Activated CD8-positive, alpha-beta memory T cell treated with anti-CD3 and anti-CD28 coated beads, Interleukin-2, amount 50 U/mL, for 1 hour (primary cell): Measurements from ENCODE around the gene C2CD3.

Experiments used
- DNase-seq: peaks from one replicate; pipeline ENCODE4 v3.0.0-alpha.2; 2020; ENCODE audit errors: extremely low read depth

The C2CD3 gene

DNA sequence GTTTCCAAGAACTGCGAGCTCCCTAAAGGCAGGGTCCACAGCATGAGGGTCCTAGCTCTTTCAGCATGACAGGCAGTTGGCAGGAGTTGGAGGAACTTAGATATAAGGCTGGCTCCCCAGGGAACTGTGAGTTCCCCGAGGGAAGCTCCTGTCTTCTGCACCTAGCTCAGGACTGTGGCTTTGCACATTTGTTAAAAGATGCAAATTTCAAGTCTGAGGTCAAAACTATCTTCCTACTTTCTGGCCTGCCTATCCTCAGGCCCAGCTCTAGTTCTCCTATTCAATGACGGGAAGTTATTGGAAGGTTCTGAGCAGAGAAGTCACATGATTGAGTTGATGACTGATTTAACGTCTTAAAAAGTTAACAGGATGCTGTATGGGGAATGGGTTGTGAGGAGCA, 150.3 kb downstream of the C2CD3 start:
- DNase-seq, result no peak

DNA sequence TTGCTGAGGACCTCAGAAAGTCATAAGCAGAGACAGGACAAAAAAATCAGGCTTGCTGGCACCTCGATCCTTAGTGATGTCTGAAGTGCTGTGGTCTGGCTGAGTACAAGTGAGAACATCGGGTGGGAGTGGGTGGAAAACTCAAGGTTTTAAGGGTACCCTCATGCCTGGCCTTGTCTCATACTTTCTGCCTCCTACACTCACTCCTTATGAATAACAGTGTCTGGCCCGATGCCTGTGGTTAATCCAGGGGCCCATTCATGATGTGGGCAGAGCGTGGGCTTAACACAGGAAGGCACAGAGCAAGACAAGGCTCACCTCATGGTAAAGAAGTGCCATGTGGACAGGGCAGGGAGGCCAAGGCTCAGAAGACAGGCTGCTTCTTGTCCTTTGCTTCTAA, 150.9 kb downstream of the C2CD3 start:
- DNase-seq, result no peak

DNA sequence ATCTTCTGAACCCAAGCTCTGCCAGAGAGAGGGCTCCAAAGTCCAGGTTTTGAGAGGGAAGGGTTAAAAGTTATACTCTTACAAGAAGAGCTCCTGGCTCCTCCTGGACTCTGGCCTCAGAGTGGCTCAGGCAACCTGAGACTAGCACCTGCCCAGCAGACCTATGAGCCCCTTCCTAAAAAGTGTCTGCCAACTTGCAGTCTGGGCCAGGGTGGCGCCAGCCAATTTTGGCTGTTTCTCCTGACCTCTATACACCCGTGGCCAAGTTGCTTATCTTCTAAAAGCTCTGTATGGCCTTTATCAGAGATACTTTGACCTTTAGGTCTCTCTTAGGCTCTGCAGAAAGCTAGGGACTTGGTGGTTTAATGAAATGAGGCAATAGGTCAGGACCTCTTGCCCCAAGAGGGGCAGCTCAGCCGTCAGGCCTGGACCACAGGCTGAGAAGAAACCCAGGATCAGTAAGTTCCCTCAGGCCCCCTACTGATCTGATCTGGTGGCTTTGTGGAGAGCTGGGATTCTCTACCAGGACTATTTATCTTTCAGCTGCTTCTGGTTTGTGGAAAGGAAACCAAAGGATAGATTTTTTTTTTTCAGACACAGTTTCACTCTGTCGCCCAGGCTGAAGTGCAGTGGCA, 151.6 kb downstream of the C2CD3 start:
- DNase-seq, result no peak

DNA sequence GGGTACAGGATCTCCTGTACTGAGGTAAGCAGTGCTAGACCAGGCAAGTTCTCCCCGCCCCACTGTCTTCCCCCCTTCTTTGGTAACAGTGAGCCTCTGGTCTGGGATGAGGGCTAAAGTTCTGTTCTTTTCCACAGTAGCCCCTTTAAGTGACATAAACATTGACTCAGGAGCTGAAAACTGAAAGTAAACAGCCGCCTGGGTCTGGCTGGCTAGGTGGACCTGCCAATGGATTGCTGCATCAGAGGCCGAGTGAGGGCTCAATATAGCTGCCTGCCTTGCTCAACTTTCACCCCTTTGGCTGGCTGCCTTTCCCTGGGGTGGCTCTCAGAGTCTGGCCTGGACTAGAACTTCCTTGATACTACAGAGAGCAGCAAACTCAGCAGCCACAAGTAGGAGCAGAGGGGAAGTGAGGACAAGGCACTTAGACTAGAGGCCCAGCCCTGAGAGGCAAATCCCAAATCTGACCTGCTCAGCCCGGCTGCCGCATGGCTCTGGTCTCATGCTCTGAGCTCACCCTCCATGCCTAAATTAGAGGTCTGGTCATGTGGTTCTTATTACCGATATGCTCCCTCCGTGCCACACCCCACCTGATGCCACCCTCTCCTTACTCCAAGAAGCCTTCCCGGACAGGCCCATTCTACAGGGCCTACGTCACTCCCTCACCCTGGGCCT, 152.3 kb downstream of the C2CD3 start:
- no peak for DNase-seq

DNA sequence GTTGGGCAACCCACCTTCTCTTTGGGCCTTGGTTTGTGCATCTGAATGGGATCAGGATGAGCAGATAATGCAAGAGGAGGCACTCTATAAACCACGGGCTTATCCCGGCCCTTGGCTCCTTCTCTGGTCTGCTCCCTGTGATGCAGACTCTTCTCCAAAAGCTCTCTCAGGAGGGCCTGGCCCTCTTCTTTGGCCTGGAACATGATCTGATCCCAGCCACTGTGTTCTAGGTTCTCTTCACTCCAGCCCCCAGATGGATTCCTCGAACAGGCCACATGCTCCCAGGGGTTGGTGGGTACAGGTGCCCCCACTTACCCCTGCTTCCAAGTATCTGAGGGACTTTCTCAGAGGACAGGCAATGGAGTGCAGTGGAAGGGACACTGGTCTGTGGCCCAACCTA, 153.2 kb downstream of the C2CD3 start:
- DNase-seq, result no peak

DNA sequence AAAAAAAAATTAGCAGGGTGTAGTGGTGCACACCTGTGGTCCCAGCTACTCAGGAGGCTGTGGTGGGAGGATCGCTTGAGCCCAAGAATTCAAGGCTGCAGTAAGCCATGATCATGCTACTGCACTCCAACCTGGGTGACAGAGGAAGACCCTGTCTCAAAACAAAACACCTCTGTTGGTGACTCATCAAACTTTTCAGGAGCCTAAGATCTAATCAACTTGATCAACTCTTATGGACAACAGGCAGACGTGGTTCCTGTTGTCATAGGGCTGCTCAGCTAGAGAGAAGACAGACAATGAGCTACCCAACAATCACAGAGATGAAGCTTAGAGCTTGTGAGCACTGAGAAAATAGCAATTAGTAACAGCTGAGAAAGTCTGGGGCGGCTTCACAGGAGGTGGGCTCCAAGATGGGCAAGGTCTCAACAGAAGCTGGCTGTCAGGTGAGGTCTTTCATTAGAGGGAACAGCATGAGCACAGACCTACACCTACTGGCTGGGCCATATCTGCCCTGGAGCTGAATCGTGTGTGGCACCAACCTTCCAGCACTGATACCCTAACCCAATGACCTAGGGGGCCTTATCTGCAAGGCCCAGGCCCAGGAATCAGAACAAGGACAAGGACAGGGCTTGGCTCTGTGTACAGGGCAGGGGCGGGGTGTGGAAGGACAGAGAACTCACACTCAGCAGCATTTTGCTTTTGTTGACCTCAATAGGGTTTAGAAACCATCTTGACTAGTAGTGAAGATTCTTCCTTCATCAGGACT, 154.7 kb downstream of the C2CD3 start:
- no peak for DNase-seq

DNA sequence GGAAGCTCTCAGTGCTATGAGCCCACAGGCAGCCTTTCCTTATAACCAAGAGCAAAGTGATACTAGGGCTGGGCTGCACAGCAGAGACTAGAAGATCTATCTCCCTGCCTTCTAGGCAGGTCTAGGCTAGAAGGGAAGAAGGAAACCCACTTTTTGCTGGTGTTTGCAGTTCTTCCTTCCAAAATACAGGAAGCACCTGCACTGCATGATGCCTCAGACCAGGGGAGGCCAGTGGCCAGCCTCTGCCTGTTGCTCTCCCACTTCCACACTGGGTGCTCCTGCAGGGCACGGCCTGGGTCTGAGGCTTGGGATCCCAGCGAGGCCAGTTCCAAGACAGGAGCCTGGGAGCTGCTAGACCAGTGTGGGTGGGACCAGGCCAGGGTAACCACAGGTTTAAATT, 155.9 kb downstream of the C2CD3 start:
- no peak for DNase-seq

DNA sequence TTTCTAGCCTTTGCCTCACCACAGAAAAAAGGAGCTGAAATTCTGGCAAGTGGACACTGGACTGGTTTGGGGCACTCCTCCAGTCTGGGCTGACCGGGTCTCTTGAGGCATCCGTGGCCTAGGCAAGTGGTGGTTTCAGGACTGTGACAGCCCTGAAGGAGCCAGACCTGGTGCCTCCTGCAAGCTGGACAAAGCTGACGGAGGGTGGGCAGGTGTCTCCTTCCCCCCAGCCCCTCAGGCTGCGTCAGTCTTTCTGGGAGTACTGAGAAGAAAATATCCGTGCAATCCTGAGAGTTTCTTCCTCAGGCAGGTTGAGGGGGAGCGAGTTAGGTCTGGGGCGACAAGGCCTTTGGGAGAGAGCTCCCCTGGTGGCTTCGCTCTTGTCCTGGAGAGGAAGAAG, 157.7 kb downstream of the C2CD3 start:
- DNase-seq, result no peak

DNA sequence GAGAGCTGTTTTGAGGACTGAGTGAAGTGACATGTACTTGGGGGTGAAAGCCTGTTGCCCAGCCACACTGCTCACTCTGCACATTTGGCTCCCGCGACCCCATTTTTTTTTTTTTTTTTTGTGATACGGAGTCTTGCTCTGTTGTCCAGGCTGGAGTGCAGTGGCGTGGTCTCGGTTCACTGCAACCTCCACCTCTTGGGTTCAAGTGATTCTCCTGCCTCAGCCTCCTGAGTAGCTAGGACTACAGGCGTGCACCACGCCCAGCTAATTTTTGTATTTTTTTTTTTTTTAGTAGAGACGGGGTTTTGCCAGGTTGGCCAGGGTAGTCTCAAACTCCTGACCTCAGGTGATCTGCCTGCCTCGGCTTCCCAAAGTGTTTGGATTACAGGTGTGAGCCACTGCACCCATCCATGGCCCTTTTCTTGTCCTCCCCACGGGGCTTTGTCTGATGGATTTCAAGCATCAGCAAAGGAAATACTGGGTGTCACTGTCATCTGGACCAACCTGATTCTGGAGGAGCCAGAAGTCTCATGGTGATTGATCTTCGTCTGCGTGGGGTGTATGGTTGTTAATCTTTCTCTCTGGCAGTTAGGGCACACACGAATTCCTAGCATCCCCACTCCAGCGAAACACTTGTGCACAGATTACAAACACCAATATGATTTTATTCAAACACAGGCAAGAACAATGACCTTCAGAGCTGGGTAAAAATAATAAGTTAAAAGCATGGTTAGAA, 158.6 kb downstream of the C2CD3 start:
- DNase-seq, result no peak

DNA sequence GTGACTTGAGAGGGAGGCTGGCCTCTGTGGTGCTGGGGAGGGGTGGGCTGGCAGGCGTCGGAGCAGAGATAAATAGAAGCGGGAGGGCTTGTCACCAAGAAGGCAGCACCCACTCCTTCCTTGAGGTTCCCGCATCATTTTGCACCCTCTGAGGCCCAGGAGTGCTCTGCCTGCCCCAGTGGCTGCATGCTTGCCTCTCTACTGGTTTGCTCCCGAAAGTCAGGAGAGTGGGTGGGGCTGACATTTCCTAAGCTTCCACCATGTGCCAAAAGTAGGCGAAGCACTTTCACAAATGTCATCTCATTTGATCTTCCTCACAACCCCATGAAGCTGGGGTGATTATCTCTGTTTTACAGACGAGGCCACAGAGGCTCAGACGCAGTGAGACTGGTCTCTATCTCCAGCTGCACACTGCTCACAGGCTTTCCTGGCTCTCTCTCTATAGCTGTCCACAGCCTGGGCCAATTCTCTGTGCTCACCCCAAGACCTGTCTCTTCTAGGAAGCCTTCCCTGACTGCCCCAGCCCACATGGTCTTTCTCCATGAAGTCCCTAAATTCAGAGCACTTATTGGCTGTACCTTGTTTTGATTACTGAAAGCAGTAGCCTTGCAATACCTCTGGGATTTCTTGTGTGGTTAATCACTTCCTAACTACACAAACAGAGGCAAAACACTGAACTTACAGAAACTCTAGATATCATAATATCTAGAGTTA, 159.3 kb downstream of the C2CD3 start:
- no peak for DNase-seq

DNA sequence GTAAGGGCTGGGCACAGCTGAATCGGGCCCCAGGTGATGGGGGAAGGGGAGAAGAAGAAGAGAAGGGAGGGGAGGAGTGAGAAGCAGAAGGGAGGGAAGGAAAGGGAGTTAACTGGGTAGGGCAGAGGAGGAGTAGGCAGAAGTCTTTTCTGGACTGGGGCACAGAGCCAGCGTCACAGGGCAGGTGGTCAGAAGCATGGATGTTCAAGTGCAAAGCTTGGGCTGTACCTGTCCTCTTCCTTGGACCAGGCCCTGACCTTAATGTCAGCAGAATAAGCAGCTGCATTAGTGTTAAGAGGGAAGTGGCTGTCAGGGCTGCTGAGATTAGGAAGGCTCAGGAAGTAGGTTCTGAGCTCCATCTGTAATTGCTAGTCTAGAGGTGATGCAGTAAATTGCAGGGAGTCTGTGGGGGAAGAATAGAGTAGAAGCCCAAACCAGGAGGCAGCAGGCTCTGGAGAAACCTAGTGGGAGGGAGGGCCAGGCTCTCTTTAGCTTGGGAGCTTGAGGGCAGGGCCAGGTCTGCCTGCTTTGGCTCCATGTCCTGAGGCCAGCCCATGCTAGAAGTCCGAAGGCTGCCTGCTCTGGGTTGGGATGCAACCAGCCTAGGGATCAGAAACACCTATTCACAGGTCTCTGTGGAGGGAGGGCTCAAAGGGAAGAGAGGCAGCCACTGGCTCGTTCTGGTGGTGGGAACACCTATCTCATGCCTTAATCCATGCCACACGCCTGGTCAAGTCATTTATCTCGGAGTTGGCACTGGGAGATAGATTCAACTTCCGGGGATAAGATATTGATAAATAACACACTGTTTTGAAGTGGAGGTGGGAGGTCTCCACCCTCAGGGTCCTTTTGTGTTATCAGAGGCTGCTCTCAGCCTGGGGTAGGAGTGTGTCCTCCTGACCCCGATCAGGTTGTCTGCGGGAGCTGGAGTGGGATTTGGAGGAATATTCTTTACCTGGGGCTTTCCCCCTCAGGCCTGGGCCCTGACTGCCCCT, 160.2 kb downstream of the C2CD3 start:
- DNase-seq, result no peak

DNA sequence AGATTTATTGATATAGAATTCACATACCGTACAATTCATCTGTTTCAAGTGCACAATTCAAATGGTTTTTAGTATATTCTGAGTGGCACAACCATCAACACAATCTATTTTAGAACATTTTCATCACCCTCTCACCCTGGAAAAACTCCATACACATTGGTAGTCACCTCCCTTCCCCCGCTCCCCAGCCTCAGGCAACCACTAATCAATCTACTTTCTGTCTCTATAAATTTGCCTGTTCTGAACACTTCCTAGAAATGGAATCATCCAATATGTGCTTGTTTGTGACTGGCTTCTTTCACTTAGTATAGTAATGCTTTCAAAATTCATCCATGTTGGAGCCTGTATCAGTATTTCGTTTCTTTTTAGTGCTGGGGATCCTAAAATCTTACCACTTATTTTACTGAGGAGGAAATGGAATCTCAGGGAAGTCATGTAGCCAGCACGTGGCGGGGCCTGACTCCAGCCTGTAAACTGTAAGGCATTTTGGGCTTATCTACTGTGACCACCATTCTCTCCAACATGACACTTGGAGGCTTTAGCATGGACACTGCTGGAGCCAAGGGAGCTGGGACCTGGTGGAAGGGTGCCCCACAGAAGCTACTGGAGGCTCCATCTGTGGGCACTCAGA, 161.0 kb downstream of the C2CD3 start:
- no peak for DNase-seq

DNA sequence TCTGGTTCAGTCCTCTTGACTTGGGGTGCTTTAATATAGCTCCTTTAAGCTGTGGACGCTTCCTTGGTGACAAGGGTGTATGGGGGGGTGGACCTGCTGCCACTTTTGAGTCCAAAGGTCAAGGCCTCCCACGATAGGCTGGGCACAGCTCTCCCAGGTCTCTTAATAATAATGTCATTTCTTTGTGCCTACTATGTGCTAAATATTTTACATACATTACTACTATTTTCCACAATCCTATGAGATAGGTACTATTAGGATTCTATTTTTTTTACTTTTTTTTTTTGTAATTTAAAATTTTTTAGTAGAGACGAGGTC, 161.6 kb downstream of the C2CD3 start:
- no peak for DNase-seq

DNA sequence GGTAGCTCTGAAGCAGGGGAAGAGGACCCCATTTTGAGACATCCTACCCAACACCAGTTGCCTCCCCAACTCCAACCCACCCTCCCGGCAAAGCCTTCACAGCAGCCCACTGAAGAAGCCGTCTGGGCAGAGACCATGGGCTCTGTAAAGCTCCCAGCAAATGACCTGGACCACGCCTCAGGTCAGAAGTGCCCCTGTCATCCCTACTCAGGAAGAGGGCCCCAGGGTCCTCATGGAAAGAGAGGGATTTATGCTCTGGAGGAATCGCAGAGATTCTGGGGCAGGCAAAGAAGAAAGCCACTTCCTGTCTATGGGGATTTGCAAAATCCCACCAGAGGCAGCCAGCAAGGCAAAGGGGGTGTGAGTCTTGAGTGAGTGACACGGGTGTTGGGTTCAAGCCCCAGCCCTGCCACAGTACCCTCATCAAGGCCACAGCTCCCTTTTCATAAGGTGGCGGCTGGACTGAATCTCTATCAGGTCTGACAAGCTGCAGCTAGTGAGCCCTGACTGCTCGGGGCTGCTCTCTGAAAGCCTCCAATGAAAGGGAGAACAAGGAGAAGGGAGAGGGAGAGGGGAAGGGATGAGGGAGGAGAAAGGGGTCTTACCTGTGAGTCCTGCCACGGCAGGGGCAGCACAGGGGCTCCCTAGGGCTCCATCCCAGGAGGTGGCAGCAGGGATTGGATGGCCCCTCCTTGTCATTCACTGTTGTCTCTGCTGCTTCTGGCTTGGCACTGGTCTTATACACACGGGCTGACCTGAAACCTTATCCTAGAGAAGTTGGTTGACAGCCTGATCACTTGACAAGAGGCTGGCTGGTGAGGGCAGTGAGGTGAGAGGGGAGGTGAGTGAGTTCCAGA, 162.2 kb downstream of the C2CD3 start, which contains the start of gene UCP3:
Gene UCP3 (minus strand): TSS at position 713 of the 857 bp plus-strand sequence. CDS start 2,043 bp downstream, outside the sequence.
- DNase-seq, result no peak

DNA sequence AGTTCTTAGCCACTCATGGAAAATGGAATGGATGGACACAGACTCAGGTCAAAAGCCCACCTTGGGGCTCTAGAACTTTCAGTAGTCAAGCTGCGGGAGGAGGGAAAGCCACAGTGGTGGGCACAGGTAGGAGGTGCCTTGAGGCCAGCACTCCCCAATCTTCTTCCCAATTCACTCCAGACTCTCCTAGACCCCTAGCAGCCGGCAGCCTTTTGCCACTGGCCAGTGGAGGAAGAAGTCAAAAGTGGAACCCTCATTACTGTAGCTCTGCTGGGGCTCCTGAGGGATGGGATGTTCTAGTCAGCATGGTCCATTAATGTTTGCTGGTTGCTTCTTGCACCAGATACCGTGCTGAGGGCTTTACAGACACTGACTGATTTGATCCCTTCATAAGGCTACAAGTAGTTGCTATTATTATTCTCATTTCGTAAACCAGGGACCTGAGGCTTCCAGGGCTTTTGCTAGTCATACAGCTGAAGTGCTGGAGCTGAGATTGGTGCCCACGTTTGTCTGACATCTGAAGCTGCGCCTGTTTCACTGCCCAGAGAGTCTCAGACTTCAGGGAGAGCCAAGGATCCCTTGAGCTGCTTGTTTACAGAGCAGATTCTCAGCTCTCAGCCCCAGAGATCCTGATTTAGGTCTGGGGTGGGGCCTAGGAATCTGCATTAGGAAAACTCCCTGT, 163.0 kb downstream of the C2CD3 start:
- DNase-seq, result no peak

DNA sequence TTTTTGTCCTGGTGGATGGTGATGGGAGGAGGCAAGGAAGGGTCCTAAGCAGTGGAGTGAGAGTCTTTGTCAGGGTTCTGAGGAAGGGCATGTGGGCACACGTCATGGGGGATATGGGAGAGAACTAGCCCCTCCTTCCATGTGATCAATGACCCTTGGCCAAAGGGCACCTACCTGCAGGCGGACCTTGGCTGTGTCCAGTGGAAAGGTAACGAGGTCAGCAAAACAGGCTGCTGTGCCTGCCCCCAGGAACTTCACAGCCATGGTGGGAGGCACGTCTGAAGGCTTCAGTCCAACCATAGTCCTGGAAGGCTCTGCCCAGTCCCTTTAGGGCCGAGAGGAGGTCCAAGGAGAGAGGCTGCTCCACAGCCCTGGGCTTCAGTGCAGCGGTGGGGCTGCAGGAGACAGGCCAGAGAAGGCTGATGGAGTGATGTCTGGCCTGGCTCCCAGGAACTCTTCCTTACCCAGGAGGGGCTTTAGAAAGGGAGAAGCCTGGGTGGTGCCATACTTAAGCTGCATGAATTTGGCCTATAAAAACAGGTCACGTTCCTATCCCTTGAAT, 164.0 kb downstream of the C2CD3 start:
- no peak for DNase-seq

DNA sequence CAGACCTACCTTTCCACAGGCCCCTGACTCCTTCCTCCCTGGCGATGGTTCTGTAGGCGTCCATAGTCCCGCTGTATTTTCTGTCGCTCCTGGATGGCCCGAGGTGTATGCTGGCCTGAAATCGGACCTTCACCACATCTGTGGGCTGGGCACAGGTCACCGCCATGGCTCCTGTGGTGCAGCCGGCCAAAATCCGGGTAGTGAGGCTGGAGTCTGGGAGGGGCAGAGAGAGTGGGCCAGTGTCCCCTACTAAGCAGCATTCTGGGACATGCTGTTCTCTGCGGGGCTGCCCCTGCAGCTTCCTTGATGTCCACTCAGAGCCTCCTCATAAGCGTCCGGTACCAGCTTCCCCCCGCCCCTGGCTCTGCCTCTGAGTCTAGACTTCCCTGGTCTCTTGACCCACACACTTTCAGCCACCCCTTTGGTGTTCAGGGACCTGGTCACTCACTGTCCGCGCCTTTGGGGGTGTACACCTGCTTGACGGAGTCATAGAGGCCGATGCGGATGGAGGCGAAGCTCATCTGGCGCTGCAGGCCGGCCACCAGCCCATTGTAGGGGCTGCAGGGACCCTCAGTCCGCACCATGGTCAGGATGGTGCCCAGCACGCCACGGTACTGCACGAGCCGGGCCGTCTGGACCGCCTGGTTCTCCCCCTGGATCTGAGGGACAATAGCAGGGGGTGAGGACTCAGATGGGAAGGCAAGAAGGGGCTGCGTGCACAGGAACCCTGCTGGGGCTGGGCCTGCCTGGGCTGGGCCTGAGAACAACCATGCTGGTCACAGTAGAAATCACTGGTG, 164.9 kb downstream of the C2CD3 start:
- DNase-seq, result no peak
